ENCODE results near the gene RPL35. TPM values are rescaled to one million over a fixed set of nuclear protein-coding genes. Genes with fewer than 3 reads are reported as not detected.

RPL35 gene
- total and polyA plus RNA-seq, 2 of the 8 experiments (the other 6 are each of a cell fraction or from before 2014, with no cell fraction given) = 1,831 to 2,448 TPM

- TF ChIP-seq ATF2 (IDR thresholded peaks at IDR 0.05; ENCODE audit: low read length) = no peak
Observed at GRCh38 chr9:124809741-124810500, 51.8 kb downstream of the RPL35 start (continued).
